Measurements from ENCODE around the gene MBD5. TPM values are rescaled to one million over a fixed set of nuclear protein-coding genes. Genes with fewer than 3 reads are reported as not detected.
A peak's percentile ranks its signal among the peaks of the same experiment; 100 is the strongest.

Gene MBD5
- total RNA-seq, 1 experiment from 2014 or later = 7.0 TPM

GRCh38 chr2:148486655-148487054, 465.8 kb downstream of the MBD5 start:
- DNase-seq = no peak
- Histone ChIP-seq H3K36me3 (replicated peaks; ENCODE audit: control insufficient read depth, insufficient read depth, low read length) (peaks cover 2% of the 10 kb centered on the region; the same call in 1 of the 2 replicates), H3K27me3 (ENCODE audit: control insufficient read depth, insufficient read depth, low read length) (no peaks in the 10 kb centered on the region), H3K4me3 (ENCODE audit: insufficient read depth, low read depth, low read length) (no peak overlapping the region)

- Histone ChIP-seq H3K27me3 (ENCODE audit: control insufficient read depth, insufficient read depth, low read length) (no peaks in the 10 kb centered on the region), H3K4me3 (ENCODE audit: insufficient read depth, low read depth, low read length) (no peak overlapping the region), H3K36me3 (replicated peaks; ENCODE audit: control insufficient read depth, insufficient read depth, low read length) (peaks cover 2% of the 10 kb centered on the region; the same call in 1 of the 2 replicates)
- DNase-seq = no peak
Observed at GRCh38 chr2:148487439-148487838, 466.5 kb downstream of the MBD5 start.

GRCh38 chr2:148490840-148491439, 470.0 kb downstream of the MBD5 start:
- no peaks in the 10 kb centered on the region for H3K27me3 ChIP-seq (ENCODE audit: control insufficient read depth, insufficient read depth, low read length)
- no peak for DNase-seq
- peaks cover 2% of the 10 kb centered on the region; the same call in 1 of the 2 replicates for H3K36me3 ChIP-seq (replicated peaks; ENCODE audit: control insufficient read depth, insufficient read depth, low read length)
- H3K4me3 ChIP-seq (ENCODE audit: insufficient read depth, low read depth, low read length) = no peak overlapping the region

- no peak for DNase-seq
- Histone ChIP-seq H3K36me3 (replicated peaks; ENCODE audit: control insufficient read depth, insufficient read depth, low read length) (peaks cover 2% of the 10 kb centered on the region; the same call in 1 of the 2 replicates), H3K4me3 (ENCODE audit: insufficient read depth, low read depth, low read length) (no peak overlapping the region)
Observed at GRCh38 chr2:148493822-148494563, 473.1 kb downstream of the MBD5 start.

GRCh38 chr2:148495586-148495985, 474.7 kb downstream of the MBD5 start:
- no peak for DNase-seq
- Histone ChIP-seq H3K4me3 (ENCODE audit: insufficient read depth, low read depth, low read length) (no peak overlapping the region), H3K36me3 (replicated peaks; ENCODE audit: control insufficient read depth, insufficient read depth, low read length) (no peaks in the 10 kb centered on the region), H3K27me3 (ENCODE audit: control insufficient read depth, insufficient read depth, low read length) (no peaks in the 10 kb centered on the region)

More at GRCh38 chr2:148493822-148494563, 473.1 kb downstream of the MBD5 start:
- H3K27me3 ChIP-seq (ENCODE audit: control insufficient read depth, insufficient read depth, low read length) = no peaks in the 10 kb centered on the region

- H3K27me3 ChIP-seq (ENCODE audit: control insufficient read depth, insufficient read depth, low read length) = no peaks in the 10 kb centered on the region
- H3K4me3 ChIP-seq (ENCODE audit: insufficient read depth, low read depth, low read length) = no peak overlapping the region
- DNase-seq = no peak
Observed at GRCh38 chr2:148501545-148501944, 480.7 kb downstream of the MBD5 start.

GRCh38 chr2:148503516-148503915, 482.6 kb downstream of the MBD5 start:
- Histone ChIP-seq H3K27me3 (ENCODE audit: control insufficient read depth, insufficient read depth, low read length) (no peaks in the 10 kb centered on the region), H3K4me3 (ENCODE audit: insufficient read depth, low read depth, low read length) (no peak overlapping the region), H3K36me3 (replicated peaks; ENCODE audit: control insufficient read depth, insufficient read depth, low read length) (no peaks in the 10 kb centered on the region)
- no peak for DNase-seq

More at GRCh38 chr2:148501545-148501944, 480.7 kb downstream of the MBD5 start:
- no peaks in the 10 kb centered on the region for H3K36me3 ChIP-seq (replicated peaks; ENCODE audit: control insufficient read depth, insufficient read depth, low read length)

GRCh38 chr2:148507970-148508369, 487.1 kb downstream of the MBD5 start:
- DNase-seq = peak; percentile 66
- Histone ChIP-seq H3K36me3 (replicated peaks; ENCODE audit: control insufficient read depth, insufficient read depth, low read length) (no peaks in the 10 kb centered on the region), H3K27me3 (ENCODE audit: control insufficient read depth, insufficient read depth, low read length) (no peaks in the 10 kb centered on the region), H3K4me3 (ENCODE audit: insufficient read depth, low read depth, low read length) (no peak overlapping the region)

GRCh38 chr2:148508878-148509287, 488.0 kb downstream of the MBD5 start:
- H3K36me3 ChIP-seq (replicated peaks; ENCODE audit: control insufficient read depth, insufficient read depth, low read length) = no peaks in the 10 kb centered on the region
- H3K27me3 ChIP-seq (ENCODE audit: control insufficient read depth, insufficient read depth, low read length) = no peaks in the 10 kb centered on the region
- DNase-seq = no peak
- no peak overlapping the region for H3K4me3 ChIP-seq (ENCODE audit: insufficient read depth, low read depth, low read length)

- no peaks in the 10 kb centered on the region for H3K27me3 ChIP-seq (ENCODE audit: control insufficient read depth, insufficient read depth, low read length)
- no peaks in the 10 kb centered on the region for H3K36me3 ChIP-seq (replicated peaks; ENCODE audit: control insufficient read depth, insufficient read depth, low read length)
- DNase-seq = peak; percentile 75
- no peak overlapping the region for H3K4me3 ChIP-seq (ENCODE audit: insufficient read depth, low read depth, low read length)
Observed at GRCh38 chr2:148509288-148509902, 488.5 kb downstream of the MBD5 start.

GRCh38 chr2:148511883-148512282, 491.0 kb downstream of the MBD5 start:
- Histone ChIP-seq H3K4me3 (ENCODE audit: insufficient read depth, low read depth, low read length) (no peak overlapping the region), H3K27me3 (ENCODE audit: control insufficient read depth, insufficient read depth, low read length) (no peaks in the 10 kb centered on the region), H3K36me3 (replicated peaks; ENCODE audit: control insufficient read depth, insufficient read depth, low read length) (no peaks in the 10 kb centered on the region)
- no peak for DNase-seq

GRCh38 chr2:148512501-148512900, 491.6 kb downstream of the MBD5 start:
- DNase-seq = no peak
- Histone ChIP-seq H3K27me3 (ENCODE audit: control insufficient read depth, insufficient read depth, low read length) (no peaks in the 10 kb centered on the region), H3K36me3 (replicated peaks; ENCODE audit: control insufficient read depth, insufficient read depth, low read length) (no peaks in the 10 kb centered on the region), H3K4me3 (ENCODE audit: insufficient read depth, low read depth, low read length) (no peak overlapping the region)

GRCh38 chr2:148513427-148513826, 492.5 kb downstream of the MBD5 start:
- DNase-seq = no peak
- H3K36me3 ChIP-seq (replicated peaks; ENCODE audit: control insufficient read depth, insufficient read depth, low read length) = no peaks in the 10 kb centered on the region
- no peak overlapping the region for H3K4me3 ChIP-seq (ENCODE audit: insufficient read depth, low read depth, low read length)
- no peaks in the 10 kb centered on the region for H3K27me3 ChIP-seq (ENCODE audit: control insufficient read depth, insufficient read depth, low read length)

- Histone ChIP-seq H3K27me3 (ENCODE audit: control insufficient read depth, insufficient read depth, low read length) (no peaks in the 10 kb centered on the region), H3K36me3 (replicated peaks; ENCODE audit: control insufficient read depth, insufficient read depth, low read length) (no peaks in the 10 kb centered on the region), H3K4me3 (ENCODE audit: insufficient read depth, low read depth, low read length) (no peak overlapping the region)
- DNase-seq = no peak
Observed at GRCh38 chr2:148515120-148515519, 494.2 kb downstream of the MBD5 start.

GRCh38 chr2:148515976-148516375, 495.1 kb downstream of the MBD5 start:
- H3K4me3 ChIP-seq (ENCODE audit: insufficient read depth, low read depth, low read length) = no peak overlapping the region
- no peaks in the 10 kb centered on the region for H3K36me3 ChIP-seq (replicated peaks; ENCODE audit: control insufficient read depth, insufficient read depth, low read length)
- no peak for DNase-seq
- H3K27me3 ChIP-seq (ENCODE audit: control insufficient read depth, insufficient read depth, low read length) = no peaks in the 10 kb centered on the region
